ENCODE results near the gene TULP1.

Gene TULP1

GRCh38 chr6:35454391-35455110 lies 58.1 kb downstream of the TULP1 start:
- no peak for DNase-seq

- DNase-seq: no peak
These were observed 59.5 kb downstream of the TULP1 start for GRCh38 chr6:35453236-35453635.

GRCh38 chr6:35452183-35453090 lies 60.3 kb downstream of the TULP1 start, which contains the start of gene FANCE:
TSS of gene FANCE (plus strand) at chr6:35452338. CDS start at chr6:35452546, 208 bp downstream.
- DNase-seq: peak; percentile 87

GRCh38 chr6:35451354-35452182 lies 61.1 kb downstream of the TULP1 start:
- DNase-seq: no peak

GRCh38 chr6:35449287-35449881 lies 63.3 kb downstream of the TULP1 start:
- peak; percentile 17 for DNase-seq

DNA sequence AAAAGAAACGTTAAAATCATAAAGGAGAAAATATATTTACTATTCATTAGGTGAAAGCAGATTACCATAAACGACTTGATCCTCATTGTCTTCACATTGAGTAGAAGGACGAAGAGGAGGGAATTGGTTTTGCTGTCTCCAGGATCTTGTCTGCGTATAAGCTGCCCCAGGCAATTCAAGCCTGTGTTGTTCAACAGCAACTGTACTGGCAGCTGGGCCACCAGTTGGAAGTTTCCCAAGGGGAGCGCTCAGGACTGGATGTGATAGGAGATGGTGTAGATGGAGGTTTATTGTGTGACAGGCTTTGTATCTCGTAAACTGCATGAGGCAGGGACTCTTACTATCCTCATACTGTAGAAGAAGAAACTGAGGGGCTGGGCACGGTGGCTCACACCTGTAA lies 64.5 kb downstream of the TULP1 start:
- DNase-seq: no peak
